Thoracic aorta (tissue), 2 donors: ENCODE results near the gene NCSTN. TPM values are rescaled to one million over a fixed set of nuclear protein-coding genes. Genes with fewer than 3 reads are reported as not detected.

Source experiments
- ATAC-seq: fragments of 150-250 bp; one replicate; pipeline ENCODE4 v1.8.0; 2017; ENCODE audit warnings: low read depth; ENCODE audit not compliant: insufficient number of reproducible peaks, low FRiP score
- DNase-seq: peaks from one replicate; pipeline ENCODE4 v3.0.0-alpha.2; 2020; ENCODE audit warnings: low spot score
- H3K27ac ChIP-seq, 2 donors: fragments of 200-600 bp; sonication (generic); 1 replicate in 1 of 2; 2 replicates in 1 of 2; pipeline ENCODE4 v1.5.1; 2016; ENCODE audit warnings: mild to moderate bottlenecking in 2 of 2, moderate library complexity in 2 of 2
- H3K27me3 ChIP-seq: fragments of 200-600 bp; sonication (generic); replicated peaks from 2 replicates; pipeline ENCODE4 v1.6.0; 2016; ENCODE audit warnings: mild to moderate bottlenecking; ENCODE audit not compliant: insufficient read depth
- H3K36me3 ChIP-seq: fragments of 200-600 bp; sonication (generic); one replicate; pipeline ENCODE4 v1.5.1; 2016
- H3K4me1 ChIP-seq, 2 donors: fragments of 200-600 bp; sonication (generic); 1 replicate in 1 of 2; 2 replicates in 1 of 2; pipeline versions ENCODE4 v1.5.1 to v1.6.0; 2016; ENCODE audit warnings: low read depth in 2 of 2, mild to moderate bottlenecking in 1 of 2; ENCODE audit not compliant: control insufficient read depth in 1 of 2
- H3K4me3 ChIP-seq: fragments of 200-600 bp; sonication (generic); 2 replicates; pipeline ENCODE4 v1.5.1; 2016; ENCODE audit warnings: mild to moderate bottlenecking
- H3K9me3 ChIP-seq: fragments of 200-600 bp; sonication (generic); 2 replicates; pipeline ENCODE4 v1.5.1; 2016
- total RNA-seq, 2 donors: library from RNA; depleted of rRNA; stranded (reverse); fragments of >200 nt; gene quantifications; one replicate each; pipeline versions ENCODE4 v1.1.0 to v1.2.3, GENCODE V29; 2016
- TF ChIP-seq, protein P1 (sequence below): fragments of 200-600 bp; sonication (generic); IDR thresholded peaks from one replicate; pipeline ENCODE4 v1.5.1; 2019; ENCODE audit warnings: antibody characterized with exemption

NCSTN gene
- total RNA-seq, 2 donors from 2014 or later, result 49.4 to 67.1 TPM

DNA sequence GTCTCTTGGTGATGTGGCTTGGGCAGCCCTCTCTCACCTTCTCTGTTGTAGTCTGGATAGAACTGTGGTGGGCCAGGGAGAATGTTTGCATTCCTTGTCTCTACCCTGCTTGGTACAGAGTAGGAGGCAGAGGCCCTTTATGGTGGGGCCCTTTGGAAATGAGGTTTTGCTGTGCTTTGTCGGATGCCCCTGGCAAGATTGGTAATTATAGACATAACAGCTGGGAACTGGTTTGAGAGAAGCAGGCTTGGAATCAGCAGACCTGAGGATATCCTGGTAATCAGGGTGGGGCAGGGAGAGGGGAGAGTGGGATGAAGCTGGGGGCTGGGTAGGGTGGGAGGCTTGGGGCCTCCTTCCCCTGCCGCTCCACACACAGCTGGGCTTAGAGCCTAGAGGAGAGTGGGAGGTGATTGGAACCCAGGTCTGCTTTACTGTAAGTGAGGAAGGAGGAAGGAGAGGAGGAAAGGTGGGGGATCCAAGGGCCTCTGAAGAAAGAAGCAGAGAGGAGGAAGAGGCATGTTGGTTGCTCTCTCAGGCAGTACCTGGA is 62.2 kb downstream of the NCSTN start:
- TF ChIP-seq, protein P1, sequence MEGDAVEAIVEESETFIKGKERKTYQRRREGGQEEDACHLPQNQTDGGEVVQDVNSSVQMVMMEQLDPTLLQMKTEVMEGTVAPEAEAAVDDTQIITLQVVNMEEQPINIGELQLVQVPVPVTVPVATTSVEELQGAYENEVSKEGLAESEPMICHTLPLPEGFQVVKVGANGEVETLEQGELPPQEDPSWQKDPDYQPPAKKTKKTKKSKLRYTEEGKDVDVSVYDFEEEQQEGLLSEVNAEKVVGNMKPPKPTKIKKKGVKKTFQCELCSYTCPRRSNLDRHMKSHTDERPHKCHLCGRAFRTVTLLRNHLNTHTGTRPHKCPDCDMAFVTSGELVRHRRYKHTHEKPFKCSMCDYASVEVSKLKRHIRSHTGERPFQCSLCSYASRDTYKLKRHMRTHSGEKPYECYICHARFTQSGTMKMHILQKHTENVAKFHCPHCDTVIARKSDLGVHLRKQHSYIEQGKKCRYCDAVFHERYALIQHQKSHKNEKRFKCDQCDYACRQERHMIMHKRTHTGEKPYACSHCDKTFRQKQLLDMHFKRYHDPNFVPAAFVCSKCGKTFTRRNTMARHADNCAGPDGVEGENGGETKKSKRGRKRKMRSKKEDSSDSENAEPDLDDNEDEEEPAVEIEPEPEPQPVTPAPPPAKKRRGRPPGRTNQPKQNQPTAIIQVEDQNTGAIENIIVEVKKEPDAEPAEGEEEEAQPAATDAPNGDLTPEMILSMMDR, result no peak
- H3K27ac ChIP-seq, result no peak overlapping the region
- H3K27me3 ChIP-seq, result no peaks in the 10 kb centered on the region
- no peak overlapping the region for H3K4me3 ChIP-seq
- no peak for DNase-seq
- peaks cover 6 to 13% of the 10 kb centered on the region in 2 donors for H3K4me1 ChIP-seq
- ATAC-seq, result no peak
- no peaks in the 10 kb centered on the region for H3K36me3 ChIP-seq
- no peaks in the 10 kb centered on the region for H3K9me3 ChIP-seq

DNA sequence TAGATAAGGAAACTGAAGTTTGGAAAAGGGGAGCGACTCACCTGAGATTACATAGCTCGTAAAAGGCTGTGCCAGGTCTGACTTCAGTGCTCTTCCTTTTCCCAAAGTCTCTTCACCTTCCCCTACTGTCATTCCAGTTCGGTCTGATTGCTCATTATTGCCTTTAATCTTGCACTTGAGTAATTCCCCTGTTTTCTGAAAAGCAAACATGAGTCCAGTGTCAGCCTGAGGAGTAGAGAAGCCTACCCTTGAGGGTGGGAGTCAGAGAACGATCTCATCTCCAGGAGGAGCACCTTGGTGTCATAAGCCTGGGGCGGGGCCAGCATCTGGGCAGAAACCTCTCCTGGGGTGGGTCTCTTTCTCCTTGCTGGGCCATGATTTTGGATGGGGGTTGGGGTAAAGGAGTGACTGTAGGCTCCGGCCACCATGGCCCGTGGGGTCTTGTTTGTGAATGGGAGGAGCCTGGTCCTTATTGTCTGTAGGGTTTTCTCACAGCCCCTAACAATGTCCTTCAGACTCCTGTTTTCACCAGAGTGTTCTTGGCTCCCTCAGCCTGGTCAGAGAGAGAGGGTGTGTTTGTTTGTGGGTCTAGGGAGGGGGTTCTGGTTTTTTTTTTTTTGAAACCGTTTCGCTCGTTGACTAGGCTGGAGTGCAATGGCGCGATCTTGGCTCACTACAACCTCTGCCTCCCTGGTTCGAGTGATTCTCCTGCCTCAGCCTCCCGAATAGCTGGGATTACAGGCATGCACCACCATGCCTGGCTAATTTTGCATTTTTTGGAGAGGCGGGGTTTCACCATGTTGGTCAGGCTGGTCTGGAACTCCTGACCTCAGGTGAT is 63.2 kb downstream of the NCSTN start:
- Histone ChIP-seq H3K36me3 (no peaks in the 10 kb centered on the region), H3K4me1 (peaks cover 0 to 5% of the 10 kb centered on the region in 2 donors), H3K9me3 (no peaks in the 10 kb centered on the region), H3K27me3 (no peaks in the 10 kb centered on the region), H3K27ac (no peak overlapping the region), H3K4me3 (no peak overlapping the region)
- ATAC-seq, result no peak
- TF ChIP-seq, protein P1, result no peak
- DNase-seq, result no peak

DNA sequence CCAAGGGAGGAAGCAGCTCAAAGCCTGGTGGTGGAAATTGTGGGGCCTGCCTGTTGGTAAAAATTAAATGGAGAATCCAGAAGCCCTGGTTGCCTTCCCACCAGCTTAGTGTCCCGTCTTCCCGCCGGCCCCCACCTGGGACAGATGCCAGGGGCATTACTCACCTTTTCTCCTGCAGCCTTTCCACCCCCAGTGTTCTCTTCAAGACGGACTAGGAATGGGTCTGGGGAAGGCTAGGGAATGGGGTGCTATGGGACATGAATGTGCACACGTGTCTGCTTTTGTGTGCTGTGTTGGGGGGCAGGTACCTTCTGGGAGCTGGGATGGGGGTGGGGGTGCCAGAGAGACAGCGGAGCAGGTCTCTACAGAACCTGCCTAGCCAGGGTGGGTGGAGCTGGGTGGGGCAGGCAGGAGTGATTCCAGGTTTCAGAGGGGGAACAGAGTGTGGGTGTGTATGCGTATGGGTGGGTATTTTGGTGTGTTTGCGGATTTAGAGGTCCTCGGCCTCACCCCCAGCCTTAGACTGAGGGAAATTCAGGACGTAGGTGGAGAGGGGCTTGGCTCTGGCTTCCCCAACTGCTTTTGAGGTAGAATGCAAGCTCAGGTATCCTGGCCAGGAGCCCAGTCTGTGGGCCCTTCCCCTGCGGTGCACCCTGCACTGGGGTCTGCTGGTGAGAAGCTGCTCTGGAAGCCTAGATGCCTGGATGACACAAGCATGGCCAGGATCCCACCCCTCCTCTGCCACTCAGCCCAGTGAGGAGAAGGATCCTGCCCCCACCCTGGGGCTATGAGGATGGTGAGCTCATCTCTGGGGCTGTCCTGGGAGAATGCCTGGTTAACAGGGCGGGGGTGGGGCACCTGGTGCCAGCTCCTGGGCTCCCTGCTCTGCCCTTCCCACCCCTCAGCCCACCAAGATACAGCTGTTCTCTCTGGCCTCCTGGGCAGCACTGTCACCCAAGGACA is 64.9 kb downstream of the NCSTN start:
- Histone ChIP-seq H3K4me3 (no peak overlapping the region), H3K27me3 (no peaks in the 10 kb centered on the region), H3K27ac (no peak overlapping the region), H3K4me1 (no peaks in the 10 kb centered on the region), H3K36me3 (no peaks in the 10 kb centered on the region), H3K9me3 (no peaks in the 10 kb centered on the region)
- ATAC-seq (no peak), DNase-seq (no peak)
- TF ChIP-seq, protein P1, result no peak

Other genes starting within 250 kb of the NCSTN start
- gene IGSF8, start 244.8 kb upstream of the NCSTN start, total RNA-seq, result 10 to 100 TPM; 29.6 to 40.8 TPM
- gene ATP1A2, start 227.6 kb upstream of the NCSTN start, total RNA-seq, result 100 to 1,000 TPM in 1 of 2 donors, 10 to 100 TPM in 1; 86.0 to 146 TPM
- gene ATP1A4, start 191.8 kb upstream of the NCSTN start, total RNA-seq, result 1 to 10 TPM in 1 of 2 donors, under 1 TPM in 1; 0.68 to 1.1 TPM
- gene CASQ1, start 152.8 kb upstream of the NCSTN start, total RNA-seq, result 10 to 100 TPM in 1 of 2 donors, 1 to 10 TPM in 1; 6.0 to 10.7 TPM
- 100 to 1,000 TPM; 131 to 194 TPM for gene PEA15, start 138.0 kb upstream of the NCSTN start, total RNA-seq
- gene DCAF8, start 80.8 kb upstream of the NCSTN start, total RNA-seq, result 100 to 1,000 TPM; 124 to 167 TPM
- gene PEX19, start 58.2 kb upstream of the NCSTN start, total RNA-seq, result 10 to 100 TPM; 42.8 to 45.4 TPM
- 100 to 1,000 TPM; 114 to 162 TPM for gene COPA, start 133 bp upstream of the NCSTN start, total RNA-seq
- gene NHLH1, start 23.7 kb downstream of the NCSTN start, total RNA-seq, result under 1 TPM in 1 of 2 donors, not detected in 1; 0.14 TPM
- 1 to 10 TPM in 1 of 2 donors, under 1 TPM in 1; 0.27 to 1.3 TPM for gene VANGL2, start 57.2 kb downstream of the NCSTN start, total RNA-seq
- gene SLAMF6, start 179.9 kb downstream of the NCSTN start, total RNA-seq, result 1 to 10 TPM; 1.2 to 5.6 TPM
- gene CD84, start 236.1 kb downstream of the NCSTN start, total RNA-seq, result 10 to 100 TPM; 11.6 to 12.7 TPM